ENCODE measurements around the gene CCDC74B.
"Not testable (repeated sequence)": the region's sequence is repeated elsewhere in the genome, so short reads cannot be mapped to it uniquely, and the experiment has no call there.

CCDC74B gene

GRCh38 chr2:130102597-130103363 is 42.1 kb downstream of the CCDC74B start:
- DNase-seq (ENCODE audit: low read depth in 3 of 3, low spot score in 1 of 3), result not testable (repeated sequence)

Measured in stimulated activated CD4-positive, alpha-beta T cell treated with anti-CD3 and anti-CD28 coated beads, TNF-alpha, amount 100 ng/mL, for 1 hour (primary cell).